ENCODE measurements around the gene INSYN2B.

The INSYN2B gene

DNA sequence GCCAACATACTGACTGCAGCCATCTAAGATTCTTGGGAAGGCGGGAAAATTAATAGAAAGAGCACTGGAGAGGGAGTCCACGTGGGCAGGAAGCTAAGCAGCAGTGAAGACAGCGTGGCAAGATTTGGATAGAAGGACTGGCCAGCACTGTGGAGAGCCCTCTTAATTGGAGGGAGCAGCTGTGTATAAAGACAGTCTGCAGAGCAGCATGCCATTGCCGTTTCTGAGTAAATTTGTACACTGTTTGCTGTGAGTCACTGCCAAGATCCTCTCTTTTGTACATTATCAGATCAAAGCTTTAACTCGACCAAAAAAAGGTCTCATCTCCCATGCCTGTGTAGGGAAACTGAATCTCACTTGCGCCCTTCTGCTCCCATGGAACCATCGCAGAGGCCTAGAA, 45.3 kb downstream of the INSYN2B start:
- in situ Hi-C loops (cut with MboI; ENCODE audit: low sequenced_read_pairs), result no loop called here

DNA sequence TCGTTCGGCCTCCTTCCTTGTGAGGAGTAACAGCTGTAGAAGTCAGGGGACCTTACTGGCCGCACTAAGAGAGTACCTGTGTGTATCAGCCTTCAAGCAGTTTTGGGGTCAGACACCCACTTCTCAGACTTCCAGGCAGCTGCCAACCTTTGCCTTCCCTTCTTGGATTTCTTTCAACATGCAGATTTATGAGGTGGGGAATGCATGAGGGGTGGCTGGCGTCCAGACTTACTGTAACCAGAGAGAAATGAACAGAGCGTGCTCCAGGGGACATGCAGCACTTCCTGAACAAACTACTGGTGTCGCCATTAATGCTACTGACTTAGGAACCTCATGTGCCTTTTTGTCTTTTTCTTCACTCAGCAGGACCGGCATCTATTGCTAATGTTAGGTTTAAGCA, 46.7 kb downstream of the INSYN2B start:
- in situ Hi-C loops (cut with MboI; ENCODE audit: low sequenced_read_pairs), result no loop called here

DNA sequence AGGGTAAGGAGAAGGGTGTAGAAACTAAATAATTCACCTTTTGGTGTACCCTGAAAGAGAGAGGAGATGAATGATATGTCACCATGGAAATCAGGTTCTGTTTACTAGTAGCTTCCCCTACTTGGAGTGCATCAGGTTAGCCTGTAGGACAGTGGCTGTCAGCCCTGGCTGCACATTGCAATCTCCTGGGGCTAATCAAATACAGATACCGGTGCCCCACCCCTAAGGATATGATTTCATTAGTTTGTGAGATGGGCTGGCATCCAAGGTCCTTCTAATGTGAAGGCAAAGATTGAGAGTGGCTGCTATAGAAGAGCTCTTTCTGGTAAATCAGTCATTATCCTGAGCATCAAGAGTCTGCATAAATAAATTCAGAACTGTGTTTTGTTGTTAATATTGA, 47.2 kb downstream of the INSYN2B start:
- in situ Hi-C loops (cut with MboI; ENCODE audit: low sequenced_read_pairs), result no loop called here

DNA sequence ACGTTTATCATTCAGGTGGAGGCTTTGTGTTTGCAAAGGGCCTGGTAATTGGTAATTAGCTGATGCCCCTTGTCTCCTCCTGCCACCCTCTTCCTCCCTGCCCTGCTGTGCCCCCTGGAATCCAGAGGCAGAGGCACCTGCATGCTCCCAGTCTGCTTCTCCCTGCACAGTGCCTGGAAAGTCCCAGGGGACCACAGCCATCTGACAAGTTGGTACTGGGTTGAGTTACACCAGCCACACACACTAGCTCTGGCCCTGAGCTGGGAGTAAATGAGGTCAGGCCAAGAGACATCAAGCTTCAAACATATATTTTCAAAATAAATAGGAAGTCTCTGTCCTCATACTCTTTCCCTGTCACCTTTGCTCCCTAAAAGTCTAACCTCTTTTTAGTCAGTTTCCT, 56.3 kb downstream of the INSYN2B start:
- in situ Hi-C loops (cut with MboI; ENCODE audit: low sequenced_read_pairs), result no loop called here

DNA sequence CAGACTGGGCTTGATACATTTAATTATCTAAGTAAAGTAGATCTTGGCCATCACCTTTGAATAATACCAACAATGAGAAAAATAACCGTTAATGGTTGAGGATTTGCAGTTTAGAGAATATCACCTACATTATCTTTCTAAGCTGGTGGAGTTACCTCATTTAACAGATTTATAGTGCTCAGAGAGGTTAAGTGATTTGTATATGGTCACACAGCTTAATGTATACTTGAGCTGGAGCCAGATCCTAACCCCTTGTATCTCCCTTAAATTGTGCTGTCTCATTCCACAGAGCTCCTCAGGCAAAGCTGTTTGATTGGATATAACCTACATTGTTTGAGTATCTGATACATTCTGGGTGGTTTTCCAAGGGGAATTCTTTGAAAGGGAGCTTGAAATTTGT, 57.8 kb downstream of the INSYN2B start:
- in situ Hi-C loops (cut with MboI; ENCODE audit: low sequenced_read_pairs), result no loop called here

DNA sequence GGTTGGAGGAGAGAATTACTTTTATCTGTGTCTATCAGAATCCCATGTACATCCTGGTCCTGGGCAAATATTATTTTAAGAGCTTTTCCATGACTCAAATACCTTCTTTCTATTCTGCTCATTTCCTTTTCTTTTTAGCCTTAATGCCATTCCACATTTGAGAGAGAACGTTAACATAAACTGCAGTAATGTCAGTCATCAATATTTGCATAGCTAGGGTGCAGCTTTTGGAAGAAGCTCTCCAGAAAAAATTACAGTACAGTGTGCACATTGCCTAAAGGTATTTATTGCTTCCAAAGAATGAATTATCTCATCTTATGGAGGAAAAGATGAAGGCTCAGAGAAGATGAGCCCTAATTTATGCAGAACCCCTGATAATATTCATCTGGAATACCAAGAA, 58.3 kb downstream of the INSYN2B start:
- in situ Hi-C loops (cut with MboI; ENCODE audit: low sequenced_read_pairs), result no loop called here

DNA sequence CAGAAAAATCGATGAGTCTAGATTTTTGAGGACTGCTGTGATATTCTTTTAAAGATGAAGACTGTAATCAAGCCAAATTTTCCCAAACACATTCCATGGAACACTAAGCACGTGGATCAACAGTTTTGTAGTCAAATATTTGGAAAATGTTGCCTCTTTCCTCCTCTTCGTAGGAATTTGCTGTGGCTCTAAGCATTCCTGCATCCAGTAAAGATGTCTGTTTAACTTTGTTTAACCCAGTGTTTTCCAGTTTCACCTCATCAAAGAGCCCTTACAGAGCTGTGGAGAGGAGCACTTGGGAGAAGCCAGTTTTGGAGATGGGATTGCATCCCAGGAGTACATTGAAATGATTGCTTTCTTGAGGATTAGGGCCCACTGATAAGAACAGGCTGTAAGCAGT, 58.9 kb downstream of the INSYN2B start:
- in situ Hi-C loops (cut with MboI; ENCODE audit: low sequenced_read_pairs), result no loop called here

DNA sequence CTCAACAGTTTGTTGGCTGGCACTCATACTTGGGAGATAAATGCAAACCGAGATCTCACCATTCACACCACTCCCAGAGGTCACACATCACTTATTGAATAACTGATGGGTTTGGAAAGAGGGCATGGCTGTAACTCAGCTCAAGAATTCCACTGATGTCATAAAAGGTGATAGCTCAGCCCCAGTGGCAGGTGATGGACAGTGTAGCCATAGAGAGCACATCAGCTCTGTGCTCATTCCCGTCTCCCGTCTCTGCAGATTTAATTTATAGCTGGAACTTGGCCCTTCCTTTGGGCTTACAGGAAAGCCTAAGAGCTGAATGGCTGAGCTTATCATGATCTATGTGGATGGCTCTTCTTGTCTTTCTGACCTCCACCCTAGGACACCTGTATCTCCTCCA, 59.8 kb downstream of the INSYN2B start:
- in situ Hi-C loops (cut with MboI; ENCODE audit: low sequenced_read_pairs), result no loop called here

DNA sequence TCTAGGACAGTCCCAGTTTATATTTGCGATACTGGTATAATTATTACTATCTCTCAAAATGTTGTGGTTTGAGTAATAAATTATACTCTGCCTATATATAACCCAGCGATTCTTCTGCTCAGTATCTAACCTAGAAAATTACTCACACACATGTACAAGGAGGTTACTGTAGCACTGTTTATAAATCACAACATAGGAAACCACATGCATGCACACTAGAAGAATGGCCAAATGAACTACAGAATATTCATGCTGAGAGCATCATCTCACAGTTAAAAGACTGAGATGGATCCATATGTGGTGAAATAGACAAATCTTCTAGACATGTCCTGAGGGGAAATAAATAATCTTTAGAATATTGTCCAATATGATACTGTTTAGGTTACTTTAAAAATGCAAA, 62.1 kb downstream of the INSYN2B start:
- in situ Hi-C loops (cut with MboI; ENCODE audit: low sequenced_read_pairs), result no loop called here

DNA sequence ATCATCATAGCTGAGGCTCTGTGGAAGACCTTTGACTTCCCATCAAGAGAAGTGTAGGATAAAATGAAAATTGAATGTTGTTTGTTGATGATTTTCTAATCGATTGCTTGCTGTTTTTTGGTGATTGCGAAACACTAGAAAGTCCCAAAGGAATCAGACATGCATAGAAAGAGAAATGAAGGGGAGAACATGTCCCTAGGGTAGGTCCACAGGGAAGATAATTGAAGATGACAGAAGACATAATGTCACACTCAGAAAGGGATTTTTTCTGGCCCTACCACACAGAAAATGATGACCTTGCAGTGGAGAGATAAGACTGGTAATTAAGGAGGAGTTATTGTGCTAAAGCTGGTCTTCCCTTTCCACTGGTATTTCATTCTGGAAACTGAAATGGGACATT, 62.8 kb downstream of the INSYN2B start:
- in situ Hi-C loops (cut with MboI; ENCODE audit: low sequenced_read_pairs), result no loop called here

DNA sequence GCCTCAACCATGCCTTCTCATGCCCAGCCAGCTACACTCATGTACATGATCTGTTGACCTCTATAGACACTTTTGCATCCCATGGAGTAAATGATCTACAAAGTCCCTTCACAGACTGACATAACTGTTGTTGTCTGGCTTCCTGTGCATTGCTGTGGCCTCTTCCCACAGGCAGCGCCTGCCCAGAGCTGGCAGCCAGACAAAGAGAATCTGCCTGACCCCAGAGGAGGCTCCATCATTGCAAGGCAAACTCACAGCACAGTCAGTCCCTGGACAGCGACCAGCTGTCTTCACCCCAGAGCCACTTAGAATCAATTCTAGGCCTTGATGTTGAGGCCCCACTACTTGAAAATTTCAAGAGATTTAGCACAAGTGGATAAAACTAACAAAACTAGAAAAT, 65.5 kb downstream of the INSYN2B start:
- in situ Hi-C loops (cut with MboI; ENCODE audit: low sequenced_read_pairs), result no loop called here

DNA sequence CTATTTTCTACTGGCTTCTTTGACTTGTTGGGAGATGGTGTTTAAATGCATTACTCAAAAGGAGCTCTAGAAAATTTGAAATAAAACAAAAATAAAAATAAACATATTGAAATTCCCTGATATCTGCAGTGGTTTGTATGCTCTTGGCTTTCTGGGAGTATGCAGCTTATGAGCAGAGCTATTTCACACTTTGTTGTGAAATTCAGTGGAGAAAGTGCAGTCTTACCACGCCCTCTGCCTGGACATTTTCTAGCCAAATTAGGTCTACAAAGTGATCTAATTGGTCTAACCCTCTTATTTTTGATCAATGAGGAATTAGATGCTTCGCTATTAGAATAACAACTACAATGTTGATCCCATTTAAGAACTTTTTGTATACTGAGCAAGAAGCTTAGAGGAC, 66.8 kb downstream of the INSYN2B start:
- in situ Hi-C loops (cut with MboI; ENCODE audit: low sequenced_read_pairs), result no loop called here

DNA sequence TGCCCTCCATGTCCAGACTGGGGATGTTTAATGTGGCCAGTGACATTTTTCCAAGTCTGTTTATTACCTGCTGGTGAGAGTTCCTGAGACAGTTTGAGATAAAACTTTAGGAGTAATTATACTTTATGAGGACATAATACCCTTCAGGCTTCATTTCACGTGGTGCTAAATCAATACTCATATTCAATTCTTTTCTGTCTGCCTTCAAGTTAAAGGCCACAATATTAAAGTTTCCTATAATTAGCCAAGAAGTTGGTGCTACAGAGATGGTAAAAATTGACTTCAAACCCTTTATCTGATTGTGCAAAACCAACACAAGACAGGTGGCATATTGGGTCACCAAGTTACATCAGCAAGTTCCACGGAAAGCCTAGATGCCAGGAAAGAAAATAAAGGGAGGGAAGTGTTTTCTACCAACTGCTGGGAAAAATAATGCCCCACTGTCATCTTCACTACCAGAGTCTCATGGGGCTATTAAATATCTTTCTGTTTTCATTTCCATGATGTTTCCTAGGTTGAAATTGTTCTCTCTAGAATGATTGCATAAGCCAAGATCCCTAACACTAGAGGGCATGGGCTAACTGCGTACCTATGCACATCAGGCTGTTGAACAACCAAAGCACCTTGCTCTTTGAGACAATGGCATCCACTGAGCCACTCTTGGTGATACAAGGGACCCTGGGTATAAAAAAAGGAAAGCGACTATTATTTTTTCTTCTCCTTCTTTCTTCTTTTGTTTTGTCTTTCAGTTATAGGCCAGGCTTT, 68.7 kb downstream of the INSYN2B start:
- in situ Hi-C loops (cut with MboI; ENCODE audit: low sequenced_read_pairs), result no loop called here

DNA sequence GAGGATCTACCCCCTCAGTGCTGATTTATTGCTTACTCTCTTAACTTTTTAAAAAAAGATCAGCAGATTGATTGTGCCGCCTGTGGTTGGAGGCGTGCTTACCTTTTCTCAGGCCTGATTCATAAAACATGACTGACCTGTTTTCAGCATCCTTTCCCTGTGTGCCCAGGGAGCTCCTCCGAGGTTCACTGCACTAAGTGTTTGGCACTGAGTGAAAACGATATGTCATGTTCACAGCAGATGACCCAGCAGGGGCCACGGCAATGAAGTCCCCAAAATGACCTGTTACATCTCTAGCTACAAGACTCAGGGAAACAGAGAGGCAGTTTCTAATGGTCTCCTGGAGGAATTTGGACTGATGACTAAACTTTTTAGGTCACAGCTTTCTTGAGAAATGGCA, 69.9 kb downstream of the INSYN2B start:
- in situ Hi-C loops (cut with MboI; ENCODE audit: low sequenced_read_pairs), result no loop called here

DNA sequence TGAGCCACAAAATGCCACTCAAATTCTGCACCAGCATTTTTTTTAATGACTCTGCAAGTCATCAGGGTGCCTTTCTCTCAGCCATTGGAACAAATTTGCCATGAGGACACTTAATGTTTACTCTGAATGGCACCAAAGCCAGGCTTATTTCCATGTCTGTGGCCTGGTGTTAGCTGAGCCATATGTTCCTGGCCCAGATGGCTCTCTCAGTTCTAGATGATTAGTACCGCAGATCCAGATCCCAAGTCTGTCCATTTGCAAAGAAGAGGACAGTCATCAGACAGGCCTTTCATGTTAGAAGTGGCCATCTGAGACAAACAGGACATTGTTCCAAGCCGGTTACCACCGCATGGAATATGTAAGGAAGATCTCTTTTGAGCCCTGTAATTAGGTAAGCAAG, 70.3 kb downstream of the INSYN2B start:
- in situ Hi-C loops (cut with MboI; ENCODE audit: low sequenced_read_pairs), result no loop called here

DNA sequence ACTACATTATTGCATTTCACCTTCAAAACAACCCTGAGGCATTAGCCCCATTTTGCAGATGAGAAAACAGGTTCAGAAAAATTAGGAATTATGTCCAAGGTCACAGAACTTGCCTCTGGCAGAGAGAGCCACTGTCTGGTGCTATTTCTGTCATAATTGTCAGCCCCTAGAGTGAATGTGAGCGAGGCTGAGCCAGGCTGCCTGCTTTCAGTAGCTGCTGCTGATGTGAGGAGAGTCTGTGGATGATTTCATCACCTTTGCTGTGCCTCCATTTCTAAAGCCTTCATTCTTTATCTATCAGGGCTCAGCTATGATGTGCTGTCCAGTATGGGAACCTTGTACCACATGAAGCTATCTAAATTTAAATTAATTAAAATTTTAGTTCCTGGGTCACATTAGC, 71.4 kb downstream of the INSYN2B start:
- in situ Hi-C loops (cut with MboI; ENCODE audit: low sequenced_read_pairs), result no loop called here

DNA sequence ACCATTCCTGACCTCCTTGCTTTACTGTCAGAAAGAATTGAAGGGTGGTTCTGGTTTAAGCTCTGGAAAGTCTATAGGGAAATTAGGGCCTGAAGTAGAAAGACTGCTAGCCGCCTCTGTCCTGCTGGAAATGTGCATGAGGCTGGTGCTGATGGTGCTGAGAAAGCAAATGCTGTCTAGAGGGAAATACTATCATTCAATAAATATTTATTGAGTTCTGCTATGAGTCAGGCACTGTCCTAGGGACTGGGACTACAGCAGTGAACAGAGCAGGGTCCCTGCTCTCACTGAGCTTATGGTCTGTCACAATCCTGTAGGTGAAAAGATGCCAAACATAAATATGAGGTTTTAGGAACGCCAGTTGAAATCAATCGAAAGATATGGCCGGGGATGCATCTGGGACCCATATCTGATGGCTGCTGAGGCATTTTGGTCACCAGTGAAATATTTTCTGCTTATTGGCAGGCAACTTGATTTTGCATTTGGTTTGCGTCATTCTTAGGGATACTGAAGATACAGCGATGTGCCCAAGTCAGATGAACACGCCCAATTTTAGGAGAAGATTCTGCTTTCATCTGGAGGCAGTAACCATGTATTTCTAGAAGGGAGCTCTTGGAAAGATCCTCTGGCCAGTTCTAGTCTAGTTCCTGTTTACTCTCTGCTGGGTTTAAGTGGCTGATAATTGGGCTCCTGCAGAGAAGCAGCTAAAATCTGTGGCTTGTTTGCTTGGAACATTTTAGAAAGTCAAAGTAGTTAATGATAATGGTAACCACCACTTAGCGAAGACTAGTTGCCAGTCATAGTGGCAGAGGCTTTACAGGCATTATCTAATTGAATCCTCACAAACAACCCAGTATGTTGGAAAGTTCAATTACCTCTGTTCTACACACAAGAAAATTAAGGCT, 73.3 kb downstream of the INSYN2B start:
- in situ Hi-C loops (cut with MboI; ENCODE audit: low sequenced_read_pairs), result no loop called here

DNA sequence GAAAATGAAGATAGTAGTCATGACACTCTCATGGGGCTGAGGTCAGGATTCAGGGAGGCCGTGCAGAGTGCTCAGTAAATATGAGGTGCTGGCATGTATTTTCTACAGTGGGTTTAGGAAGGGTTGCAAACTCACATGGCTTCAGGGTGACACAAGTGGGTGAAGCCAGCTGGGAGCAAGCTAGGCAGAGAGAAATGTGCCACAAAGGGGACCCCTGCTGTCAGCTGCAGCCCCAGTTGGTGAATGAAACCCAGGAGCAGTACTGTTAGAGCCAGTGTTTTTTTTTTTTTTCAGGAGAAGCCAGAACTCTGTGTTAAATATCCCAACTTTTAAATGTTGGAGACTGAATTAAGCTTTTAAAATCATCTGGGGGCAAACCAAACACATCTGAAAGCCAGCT, 75.3 kb downstream of the INSYN2B start:
- in situ Hi-C loops (cut with MboI; ENCODE audit: low sequenced_read_pairs), result no loop called here

DNA sequence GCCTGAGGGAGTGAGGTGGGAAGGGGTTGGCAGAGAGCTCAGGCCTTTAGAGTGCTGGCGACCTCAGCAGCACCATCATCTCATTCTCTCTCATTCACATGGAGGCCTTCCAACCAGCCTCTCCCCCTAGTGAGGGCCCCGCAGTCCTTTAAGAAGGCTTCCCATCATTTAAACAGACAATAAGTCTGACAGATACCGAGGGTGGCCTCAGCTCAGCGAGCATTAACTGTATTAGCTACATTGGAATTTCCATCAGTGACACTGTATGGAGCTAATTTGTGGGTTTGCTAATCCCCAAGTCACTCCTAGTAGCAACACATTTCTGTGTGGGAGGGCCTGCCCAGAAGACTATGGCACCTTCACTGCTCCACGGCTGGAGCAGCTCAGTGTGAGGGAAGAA, 75.8 kb downstream of the INSYN2B start:
- in situ Hi-C loops (cut with MboI; ENCODE audit: low sequenced_read_pairs), result no loop called here

DNA sequence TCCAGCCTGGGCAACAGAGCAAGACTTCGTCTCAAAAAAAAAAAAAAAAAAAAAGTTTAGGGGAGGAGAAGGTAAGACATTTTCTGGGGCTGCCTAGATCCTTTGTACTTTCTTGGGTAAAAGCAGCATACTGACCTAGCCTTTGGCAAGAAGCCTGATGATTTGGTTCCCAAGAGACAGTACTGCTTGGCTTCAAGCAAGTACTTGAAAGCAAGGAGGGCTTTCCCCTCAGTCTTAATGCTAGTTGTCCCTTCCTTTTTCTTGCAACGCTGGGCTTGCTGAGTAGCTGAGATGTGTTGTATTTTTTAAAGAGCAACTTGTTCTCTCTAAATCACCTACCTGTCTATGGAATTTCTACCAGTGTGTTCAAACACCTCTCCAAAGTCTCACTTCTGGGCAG, 76.2 kb downstream of the INSYN2B start:
- in situ Hi-C loops (cut with MboI; ENCODE audit: low sequenced_read_pairs), result no loop called here

DNA sequence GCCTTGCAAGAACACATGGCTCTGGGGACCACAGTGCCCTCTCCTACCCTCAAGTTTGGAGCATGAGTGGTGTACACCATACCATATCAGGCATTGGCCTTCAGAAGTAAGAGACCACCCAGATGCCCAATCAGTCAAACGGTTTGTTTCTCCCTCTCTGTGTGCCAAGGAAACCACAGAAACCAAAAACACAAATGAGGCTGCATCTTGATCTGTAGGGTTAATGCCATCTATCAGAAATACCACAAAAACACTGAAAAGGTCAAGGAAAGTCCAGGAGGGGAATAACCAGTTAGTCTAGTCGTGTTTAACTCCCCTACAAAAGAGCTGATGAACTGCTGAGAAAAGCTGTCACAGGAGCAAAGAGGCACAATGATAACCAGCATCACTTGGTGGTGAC, 78.4 kb downstream of the INSYN2B start:
- in situ Hi-C loops (cut with MboI; ENCODE audit: low sequenced_read_pairs), result no loop called here

DNA sequence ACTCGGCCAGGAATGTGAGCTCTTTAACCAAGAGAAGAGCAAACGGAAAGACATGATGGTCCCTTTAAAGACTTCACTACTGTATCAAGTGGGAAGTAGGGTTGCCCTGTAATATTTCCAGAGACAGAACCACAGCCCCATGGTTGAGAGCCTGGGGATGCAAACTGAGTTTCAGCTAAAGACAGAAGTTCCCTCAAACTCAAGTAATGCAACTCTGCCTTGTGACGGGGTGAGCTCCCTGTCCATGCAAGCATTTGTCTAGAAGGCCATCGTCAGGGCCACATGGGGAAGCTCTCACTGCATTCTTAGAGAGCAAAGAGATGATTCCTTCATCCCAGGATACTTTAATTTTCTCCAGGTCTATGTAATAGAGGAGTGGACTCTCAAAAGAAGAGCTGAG, 82.8 kb downstream of the INSYN2B start:
- in situ Hi-C loops (cut with MboI; ENCODE audit: low sequenced_read_pairs), result no loop called here
